GM21390 (cell line): ENCODE measurements around the gene ADGRL4.
A peak's percentile ranks its signal among the peaks of the same experiment; 100 is the strongest.
"Not testable (repeated sequence)": the region's sequence is repeated elsewhere in the genome, so short reads cannot be mapped to it uniquely, and the experiment has no call there.

ENCODE experiments used
- ATAC-seq: cut with Tn5 transposase; IDR thresholded peaks from one replicate; pipeline ENCODE4 v1.9.1; 2021; ENCODE audit not compliant: unreplicated experiment

The ADGRL4 gene

GRCh38 chr1:78918157-78918556 is 88.4 kb downstream of the ADGRL4 start:
- no peak for ATAC-seq

GRCh38 chr1:78916986-78917385 is 89.5 kb downstream of the ADGRL4 start:
- ATAC-seq, result no peak

GRCh38 chr1:78913950-78914349 is 92.6 kb downstream of the ADGRL4 start:
- no peak for ATAC-seq

GRCh38 chr1:78911956-78912880 is 94.3 kb downstream of the ADGRL4 start:
- no peak for ATAC-seq

- ATAC-seq, result no peak
Observed at GRCh38 chr1:78902641-78903040, 103.9 kb downstream of the ADGRL4 start.

- no peak for ATAC-seq
Observed at GRCh38 chr1:78894811-78895210, 111.7 kb downstream of the ADGRL4 start.

- no peak for ATAC-seq
Observed at GRCh38 chr1:78892260-78892840, 114.2 kb downstream of the ADGRL4 start.

- no peak for ATAC-seq
Observed at GRCh38 chr1:78887458-78887857, 119.1 kb downstream of the ADGRL4 start.

- ATAC-seq, result no peak
Observed at GRCh38 chr1:78884685-78885452, 121.7 kb downstream of the ADGRL4 start.

GRCh38 chr1:78880223-78880622 is 126.3 kb downstream of the ADGRL4 start:
- ATAC-seq, result no peak

GRCh38 chr1:78875986-78876385 is 130.5 kb downstream of the ADGRL4 start:
- not testable (repeated sequence) for ATAC-seq

GRCh38 chr1:78872801-78873200 is 133.7 kb downstream of the ADGRL4 start:
- ATAC-seq, result not testable (repeated sequence)

- no peak for ATAC-seq
Observed at GRCh38 chr1:78871249-78871648, 135.3 kb downstream of the ADGRL4 start.

GRCh38 chr1:78869136-78869535 is 137.4 kb downstream of the ADGRL4 start:
- ATAC-seq, result no peak

- no peak for ATAC-seq
Observed at GRCh38 chr1:78864175-78864574, 142.4 kb downstream of the ADGRL4 start.

- no peak for ATAC-seq
Observed at GRCh38 chr1:78856096-78856495, 150.4 kb downstream of the ADGRL4 start.

GRCh38 chr1:78855258-78855657 is 151.3 kb downstream of the ADGRL4 start:
- ATAC-seq, result peak; percentile 89

- no peak for ATAC-seq
Observed at GRCh38 chr1:78854556-78854955, 152.0 kb downstream of the ADGRL4 start.

- no peak for ATAC-seq
Observed at GRCh38 chr1:78843546-78843945, 163.0 kb downstream of the ADGRL4 start.

GRCh38 chr1:78843111-78843510 is 163.4 kb downstream of the ADGRL4 start:
- ATAC-seq, result no peak

- ATAC-seq, result no peak
Observed at GRCh38 chr1:78840453-78841271, 165.9 kb downstream of the ADGRL4 start.
